CD14-positive monocyte (primary cell): ENCODE data around the gene RIT2. TPM values are rescaled to one million over a fixed set of nuclear protein-coding genes. Genes with fewer than 3 reads are reported as not detected.

ENCODE experiments used
- DNase-seq, 3 donors: peaks; one replicate each; pipeline ENCODE4 v3.0.0-alpha.2; 2011 to 2022
- H2AFZ ChIP-seq: 2 replicates; pipeline ENCODE4 v1.6.0; 2012; ENCODE audit warnings: mild to moderate bottlenecking, low read depth, low read length, inconsistent platforms; ENCODE audit not compliant: insufficient read depth, poor library complexity, severe bottlenecking
- H3K27ac ChIP-seq, 2 donors: 1 replicate in 1 of 2; 2 replicates in 1 of 2; pipeline ENCODE4 v1.5.1; 2012 to 2013; ENCODE audit warnings: low read length in 2 of 2, control low read depth in 1 of 2, inconsistent platforms in 1 of 2, low read depth in 1 of 2, mild to moderate bottlenecking in 1 of 2
- H3K27me3 ChIP-seq, 2 donors: one replicate each; pipeline versions ENCODE4 v1.6.0 to v1.6.1; 2011 to 2013; ENCODE audit warnings: low read length in 2 of 2; ENCODE audit not compliant: control insufficient read depth in 2 of 2, insufficient read depth in 2 of 2
- H3K36me3 ChIP-seq, 2 donors: replicated peaks in 1 of 2; 1 replicate in 1 of 2; 2 replicates in 1 of 2; pipeline versions ENCODE4 v1.5.1 to v1.6.1; 2012 to 2013; ENCODE audit warnings: low read length in 2 of 2, control low read depth in 1 of 2, inconsistent platforms in 1 of 2, mild to moderate bottlenecking in 1 of 2; ENCODE audit not compliant: insufficient read depth in 2 of 2, control insufficient read depth in 1 of 2
- H3K4me1 ChIP-seq, 2 donors: 1 replicate in 1 of 2; 2 replicates in 1 of 2; pipeline versions ENCODE4 v1.5.1 to v1.6.1; 2012 to 2013; ENCODE audit warnings: low read length in 2 of 2, control low read depth in 1 of 2, inconsistent platforms in 1 of 2, mild to moderate bottlenecking in 1 of 2, moderate library complexity in 1 of 2; ENCODE audit not compliant: insufficient read depth in 2 of 2, control insufficient read depth in 1 of 2
- H3K4me2 ChIP-seq: replicated peaks from 2 replicates; pipeline ENCODE3; 2012; ENCODE audit warnings: low read length, moderate library complexity, mild to moderate bottlenecking; ENCODE audit not compliant: poor library complexity, severe bottlenecking; ENCODE audit errors: extremely low read depth
- H3K4me3 ChIP-seq, 3 experiments: fragments of 200-600 bp in 1 of 3; sonication (generic) in 1 of 3; replicated peaks in 1 of 3; 1 replicate in 2 of 3; 2 replicates in 1 of 3; pipeline ENCODE4 v1.5.1; 2011 to 2013; ENCODE audit warnings: low read length in 3 of 3, mild to moderate bottlenecking in 3 of 3, control low read depth in 2 of 3, low read depth in 2 of 3, inconsistent platforms in 1 of 3, moderate library complexity in 1 of 3
- H3K79me2 ChIP-seq: 2 replicates; pipeline ENCODE4 v1.6.0; 2012; ENCODE audit warnings: mild to moderate bottlenecking, control low read depth, inconsistent platforms, low read length, moderate library complexity; ENCODE audit not compliant: insufficient read depth
- H3K9ac ChIP-seq: 2 replicates; pipeline ENCODE4 v1.6.0; 2017; ENCODE audit warnings: low read length, mild to moderate bottlenecking; ENCODE audit not compliant: insufficient read depth, poor library complexity, severe bottlenecking
- H3K9me3 ChIP-seq, 2 donors: replicated peaks in 1 of 2; 1 replicate in 1 of 2; 2 replicates in 1 of 2; pipeline versions ENCODE4 v1.5.1 to v1.6.1; 2012 to 2013; ENCODE audit warnings: low read length in 2 of 2, control low read depth in 1 of 2; ENCODE audit not compliant: control insufficient read depth in 1 of 2, insufficient read depth in 1 of 2
- H4K20me1 ChIP-seq: 2 replicates; pipeline ENCODE4 v1.6.0; 2012; ENCODE audit warnings: mild to moderate bottlenecking, low read length, control low read depth, moderate library complexity; ENCODE audit not compliant: insufficient read depth
- H3K27ac Mint-ChIP-seq, 7 donors: one replicate each; pipeline ENCODE4 v1.8.0; 2020; ENCODE audit warnings: mild to moderate bottlenecking in 7 of 7, mixed read lengths in 7 of 7, moderate library complexity in 6 of 7, inconsistent platforms in 2 of 7
- H3K27me3 Mint-ChIP-seq, 3 donors: one replicate each; pipeline ENCODE4 v1.8.0; 2021 to 2022; ENCODE audit warnings: low read depth in 3 of 3, mild to moderate bottlenecking in 3 of 3, mixed read lengths in 3 of 3, moderate library complexity in 3 of 3, inconsistent platforms in 1 of 3
- H3K36me3 Mint-ChIP-seq, 2 donors: one replicate each; pipeline ENCODE4 v1.8.0; 2020; ENCODE audit warnings: mixed read lengths in 2 of 2, inconsistent platforms in 1 of 2, mild to moderate bottlenecking in 1 of 2
- H3K4me1 Mint-ChIP-seq: one replicate; pipeline ENCODE4 v1.8.0; 2020; ENCODE audit warnings: mild to moderate bottlenecking, mixed read lengths
- H3K4me3 Mint-ChIP-seq, 2 donors: one replicate each; pipeline ENCODE4 v1.8.0; 2020; ENCODE audit warnings: mild to moderate bottlenecking in 2 of 2, mixed read lengths in 2 of 2, moderate library complexity in 1 of 2
- H3K9me3 Mint-ChIP-seq, 7 donors: one replicate each; pipeline ENCODE4 v1.8.0; 2020 to 2022; ENCODE audit warnings: mixed read lengths in 7 of 7, mild to moderate bottlenecking in 6 of 7, moderate library complexity in 6 of 7, inconsistent platforms in 2 of 7
- CTCF ChIP-seq: fragments of 200-600 bp; IDR thresholded peaks from one replicate; pipeline ENCODE4 v1.8.0; 2022; ENCODE audit warnings: antibody characterized with exemption, mild to moderate bottlenecking
- WGBS: methylation state at CpG from one replicate; pipeline ENCODE4 v1.1.5; 2013; ENCODE audit warnings: missing lambda C conversion rate; ENCODE audit not compliant: insufficient coverage; 5-methylcytosine and 5-hydroxymethylcytosine counted together
- intact Hi-C, 2 donors: fragments of 100-400 bp; cut with micrococcal nuclease; formaldehyde crosslinking; loops; one replicate each; pipeline versions ENCODE4 v1.15.0 to v1.15.1; 2023
- polyA plus RNA-seq, 3 donors: library from polyadenylated mRNA; depleted of rRNA in 1 of 3; unstranded in 2 of 3; stranded (reverse) in 1 of 3; fragments of 300-500 nt in 2 of 3; fragments of >200 nt in 1 of 3; fragmentation: Illumina TruSeq in 2 of 3; gene quantifications; 1 replicate in 2 of 3; 2 replicates in 1 of 3; pipeline ENCODE4 v1.2.3, GENCODE V29; 2012 to 2021

Gene RIT2
- polyA plus RNA-seq, 3 donors, result not detected

- TF ChIP-seq CTCF, result no peak
- no peaks in the 10 kb centered on the region for H3K4me1 ChIP-seq
- Mint-ChIP-seq H3K36me3 (no peaks in the 10 kb centered on the region), H3K4me1 (no peaks in the 10 kb centered on the region), H3K4me3 (no peak overlapping the region), H3K9me3 (peaks cover 0 to 2% (median 0%) of the 10 kb centered on the region in 7 donors), H3K27me3 (peaks cover 0 to 2% (median 0%) of the 10 kb centered on the region in 3 donors), H3K27ac (no peak overlapping the region)
- H3K36me3 ChIP-seq, result no peaks in the 10 kb centered on the region
- H3K4me3 ChIP-seq, result no peak overlapping the region
- H3K27ac ChIP-seq, result no peak overlapping the region
- H3K27me3 ChIP-seq, result no peaks in the 10 kb centered on the region
- H3K79me2 ChIP-seq, result no peaks in the 10 kb centered on the region
- 80% methylated on average over 1 of the region's 2 CpGs for WGBS
- no peak overlapping the region for H2AFZ ChIP-seq
- no peaks in the 10 kb centered on the region for H4K20me1 ChIP-seq
- DNase-seq, result no peak
- H3K9ac ChIP-seq, result no peak overlapping the region
- intact Hi-C loops, result no loop called here
- no peaks in the 10 kb centered on the region for H3K9me3 ChIP-seq
- no peak overlapping the region for H3K4me2 ChIP-seq
Observed at GRCh38 chr18:43040281-43040680, 75.2 kb downstream of the RIT2 start.

- 100% methylated on average over 1 of the region's 2 CpGs for WGBS
- no peak overlapping the region for H2AFZ ChIP-seq
- DNase-seq, result no peak
- H3K79me2 ChIP-seq, result no peaks in the 10 kb centered on the region
- no peaks in the 10 kb centered on the region for H4K20me1 ChIP-seq
- no peaks in the 10 kb centered on the region for H3K4me1 Mint-ChIP-seq
- no peak overlapping the region for H3K27ac Mint-ChIP-seq
- no peaks in the 10 kb centered on the region for H3K27me3 ChIP-seq
- H3K4me3 ChIP-seq, result no peak overlapping the region
- peaks cover 0 to 2% (median 0%) of the 10 kb centered on the region in 3 donors for H3K27me3 Mint-ChIP-seq
- no peaks in the 10 kb centered on the region for H3K36me3 ChIP-seq
- no peak overlapping the region for H3K27ac ChIP-seq
- no peaks in the 10 kb centered on the region for H3K4me1 ChIP-seq
- intact Hi-C loops, result no loop called here
- no peak overlapping the region for H3K4me3 Mint-ChIP-seq
- TF ChIP-seq CTCF, result no peak
- no peak overlapping the region for H3K9ac ChIP-seq
- H3K9me3 ChIP-seq, result no peaks in the 10 kb centered on the region
- H3K4me2 ChIP-seq, result no peak overlapping the region
- H3K9me3 Mint-ChIP-seq, result peaks cover 0 to 2% (median 0%) of the 10 kb centered on the region in 7 donors
- no peaks in the 10 kb centered on the region for H3K36me3 Mint-ChIP-seq
Observed at GRCh38 chr18:43034683-43035500, 80.6 kb downstream of the RIT2 start.
